Mesenteric fat pad (tissue), 1 donor: ENCODE data around the gene KLHL1. TPM values are rescaled to one million over a fixed set of nuclear protein-coding genes. Genes with fewer than 3 reads are reported as not detected.

Experiments used
- DNase-seq: peaks from one replicate; pipeline ENCODE4 v3.0.0-alpha.2; 2020; ENCODE audit warnings: low spot score
- total RNA-seq: library from RNA; stranded (reverse); fragmentation: NEBNext Ultra II Directional; extraction: Animal tissue kit (Norgen Biotek cat#: 25700); gene quantifications from one replicate; pipeline ENCODE4 v1.2.1, GENCODE V29; 2021
- donor health status: DM: yes; HTN: yes; CAD: no.

Gene KLHL1
- total RNA-seq, 1 donor from 2014 or later = not detected

DNA sequence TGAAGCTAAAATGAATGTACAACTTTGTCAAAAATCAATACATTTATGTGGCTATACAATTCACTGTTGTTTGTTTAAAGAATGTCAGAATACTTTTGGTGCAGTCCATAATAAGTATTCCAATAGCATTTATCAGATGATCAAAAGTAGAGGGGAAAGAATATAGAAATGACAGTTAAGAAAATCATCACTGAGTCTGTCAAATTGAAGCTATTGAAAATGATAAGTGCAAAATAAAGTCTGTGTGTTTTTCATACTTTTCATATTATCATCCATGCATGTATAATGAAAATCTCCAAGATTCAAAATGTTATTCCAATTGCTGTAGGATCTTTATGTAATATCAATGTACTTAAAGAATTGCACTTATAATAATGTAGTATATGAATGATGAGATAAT is 93.9 kb downstream of the KLHL1 start:
- no peak for DNase-seq

DNA sequence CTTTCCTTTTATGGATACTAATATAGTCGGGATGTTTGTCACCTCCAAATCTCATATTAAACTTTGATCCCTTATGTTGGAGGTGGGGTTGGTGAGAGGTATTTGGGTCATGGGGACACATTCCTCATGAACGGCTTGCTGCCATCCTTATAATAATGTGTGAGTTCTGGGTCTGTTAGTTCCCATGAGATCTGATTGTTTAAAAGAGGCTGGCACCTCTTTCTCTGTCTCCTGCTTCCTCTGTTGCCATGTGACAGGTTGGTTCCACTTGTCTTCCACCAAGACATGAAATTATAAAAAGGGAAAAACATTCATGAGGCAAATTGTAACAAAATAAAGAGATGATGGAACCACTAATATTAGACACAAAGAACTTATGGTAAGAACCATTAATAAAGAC is 108.4 kb downstream of the KLHL1 start:
- DNase-seq = no peak

DNA sequence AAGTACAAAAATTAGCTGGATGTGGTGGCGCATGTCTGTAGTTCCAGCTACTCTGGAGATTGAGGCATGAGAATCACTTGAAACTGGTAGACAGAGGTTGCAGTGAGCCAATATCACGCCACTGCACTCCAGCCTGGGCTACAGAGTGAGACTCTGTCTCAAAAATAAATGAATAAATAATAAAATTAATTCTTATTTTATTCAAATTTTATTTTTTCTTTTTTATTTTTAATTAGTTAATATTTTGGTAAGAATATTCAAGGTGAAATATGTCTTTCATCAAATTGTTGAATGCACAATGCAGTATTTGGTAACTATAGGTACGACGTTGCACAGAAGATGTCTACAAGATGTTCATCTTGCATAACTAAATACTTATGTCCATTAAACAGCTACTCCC is 111.2 kb downstream of the KLHL1 start:
- no peak for DNase-seq

DNA sequence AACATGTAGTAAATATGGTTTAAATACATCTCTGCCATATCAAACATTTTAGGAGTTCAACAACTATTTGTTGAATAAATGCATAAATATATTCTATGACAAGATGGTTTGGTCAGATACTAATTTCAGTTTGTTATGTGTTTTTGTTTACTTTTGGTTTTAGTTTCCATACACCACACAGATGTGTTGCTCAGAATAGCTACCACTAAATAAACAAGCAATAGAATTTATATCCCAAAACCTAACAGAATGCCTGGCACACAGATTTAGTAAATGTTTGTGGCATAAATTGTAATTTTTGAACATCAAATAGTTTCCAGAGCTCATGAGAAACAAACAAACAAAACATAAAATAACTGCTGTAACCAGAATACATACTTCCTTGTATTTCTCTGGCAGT is 127.5 kb downstream of the KLHL1 start:
- DNase-seq = no peak

GRCh38 chr13:69975496-69975895 is 132.8 kb downstream of the KLHL1 start:
- DNase-seq = no peak

- no peak for DNase-seq
Measured at GRCh38 chr13:69970520-69970919, 137.7 kb downstream of the KLHL1 start.

DNA sequence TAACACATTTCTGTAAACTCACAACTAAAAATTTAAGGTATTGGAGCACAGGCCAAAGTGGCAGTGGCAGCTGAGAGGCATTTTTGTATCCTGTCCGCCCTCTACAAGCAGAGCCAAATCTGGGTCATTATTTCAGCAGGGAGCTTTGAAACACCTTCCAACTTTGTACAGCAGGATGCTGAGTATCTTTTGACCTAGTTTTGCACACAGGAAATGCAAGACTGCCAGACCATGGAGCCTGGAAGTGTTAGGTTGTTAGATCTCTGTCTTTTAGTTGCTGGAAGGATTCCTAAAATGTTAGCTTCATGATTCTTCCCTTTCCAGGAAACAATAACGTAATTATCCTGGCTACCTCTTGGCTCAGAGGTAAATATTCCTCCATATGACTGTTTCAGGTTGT is 149.2 kb downstream of the KLHL1 start:
- no peak for DNase-seq

DNA sequence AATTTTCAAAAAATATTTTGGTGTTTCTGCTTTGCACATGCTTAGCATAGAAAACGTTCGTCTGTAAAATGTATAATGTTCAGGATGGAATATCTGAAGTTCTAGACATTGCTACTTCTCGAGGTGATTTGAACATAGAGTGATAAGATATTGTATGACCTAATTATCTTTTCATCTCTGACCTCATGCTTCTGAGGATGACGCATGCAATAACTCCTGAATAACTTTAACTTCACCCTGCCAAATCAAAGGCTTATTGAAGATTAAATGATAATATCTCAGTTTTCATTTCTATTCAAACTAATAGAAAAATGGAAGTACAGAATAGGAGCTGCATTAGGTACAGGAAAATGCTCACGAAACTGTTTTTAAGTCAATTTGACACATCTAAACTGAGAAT is 151.4 kb downstream of the KLHL1 start:
- no peak for DNase-seq

GRCh38 chr13:69956349-69956748 is 151.9 kb downstream of the KLHL1 start:
- DNase-seq = no peak

GRCh38 chr13:69955271-69955670 is 153.0 kb downstream of the KLHL1 start:
- no peak for DNase-seq

GRCh38 chr13:69951412-69951811 is 156.8 kb downstream of the KLHL1 start:
- DNase-seq = no peak

DNA sequence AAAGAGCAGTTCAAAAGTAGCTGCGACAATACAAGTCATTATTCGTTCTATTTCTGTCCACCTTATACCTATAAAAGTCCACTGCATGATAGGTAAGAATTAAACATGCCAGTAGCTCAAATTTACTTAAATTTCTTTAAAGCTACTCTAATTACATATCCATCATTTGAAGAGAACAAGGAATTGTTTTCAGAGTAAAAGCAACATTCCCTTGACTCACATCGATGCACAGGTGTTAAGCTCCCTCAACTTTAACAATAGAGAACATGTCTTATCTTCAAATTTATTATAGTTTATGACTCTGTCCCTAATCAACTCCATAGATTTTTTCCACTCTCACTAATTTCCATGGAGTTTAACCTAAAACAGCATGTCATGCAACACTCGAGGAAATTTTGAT is 158.1 kb downstream of the KLHL1 start:
- no peak for DNase-seq

GRCh38 chr13:69948016-69948415 is 160.2 kb downstream of the KLHL1 start:
- no peak for DNase-seq

GRCh38 chr13:69947582-69947981 is 160.7 kb downstream of the KLHL1 start:
- DNase-seq = no peak

DNA sequence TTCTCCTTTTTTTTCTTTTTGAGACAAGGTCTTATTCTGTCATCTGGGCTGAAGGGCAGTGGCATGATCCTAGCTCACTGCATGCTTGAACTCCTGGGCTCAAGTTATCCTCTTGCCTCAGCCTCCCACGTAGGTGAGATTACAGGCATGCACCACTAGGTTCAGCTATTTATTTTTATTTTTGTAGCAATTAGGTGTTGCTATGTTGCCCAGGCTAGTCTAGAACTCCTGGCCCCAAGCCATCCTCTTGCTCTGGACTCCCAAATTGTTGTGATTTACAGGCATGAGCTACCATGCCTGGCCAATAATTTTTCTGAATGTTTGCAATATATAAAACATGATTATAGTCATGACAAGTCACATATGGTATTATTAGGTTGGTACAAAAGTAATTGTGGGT is 161.7 kb downstream of the KLHL1 start:
- DNase-seq = no peak

DNA sequence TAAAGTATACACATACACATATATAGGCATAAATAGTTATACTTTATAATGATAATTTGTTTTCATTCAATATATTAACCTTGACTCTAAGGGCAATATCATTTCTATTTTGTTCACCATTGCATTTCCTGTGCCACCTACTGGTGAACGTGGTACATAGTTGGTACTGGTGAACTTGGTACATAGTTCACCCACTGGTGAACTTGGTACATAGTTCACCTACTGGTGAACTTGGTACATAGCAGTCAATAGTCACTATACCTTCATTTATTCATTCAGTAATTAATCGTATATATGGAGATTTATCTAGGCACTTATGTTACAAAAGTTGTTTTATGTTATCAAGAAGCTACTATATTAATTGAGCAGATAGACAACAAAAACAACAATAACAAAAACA is 173.2 kb downstream of the KLHL1 start:
- no peak for DNase-seq

- no peak for DNase-seq
Measured at GRCh38 chr13:69928262-69928661, 180.0 kb downstream of the KLHL1 start.

- DNase-seq = no peak
Measured at GRCh38 chr13:69921156-69921555, 187.1 kb downstream of the KLHL1 start.

DNA sequence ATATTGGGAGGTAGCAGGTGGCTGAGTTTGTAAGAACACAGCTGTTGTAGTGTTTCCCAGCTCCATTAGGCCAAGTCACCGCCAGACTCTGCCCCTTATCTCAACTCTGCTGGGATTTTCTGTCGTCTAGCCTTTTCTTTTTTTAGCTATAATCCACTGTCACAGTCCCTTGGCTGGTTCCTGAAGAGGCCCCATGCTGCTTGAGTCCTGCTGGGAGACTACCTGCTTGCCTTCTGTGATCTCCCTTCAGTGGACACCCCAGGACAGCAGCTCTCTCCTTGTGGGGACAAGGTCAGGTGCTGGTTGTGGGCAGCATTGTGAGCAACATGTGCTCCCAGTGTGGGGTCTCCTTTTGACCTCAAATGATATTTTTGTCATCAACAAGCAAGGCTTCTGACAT is 195.6 kb downstream of the KLHL1 start:
- DNase-seq = no peak

- no peak for DNase-seq
Measured at GRCh38 chr13:69910800-69911199, 197.5 kb downstream of the KLHL1 start.

- DNase-seq = no peak
Measured at GRCh38 chr13:69904784-69905183, 203.5 kb downstream of the KLHL1 start.

DNA sequence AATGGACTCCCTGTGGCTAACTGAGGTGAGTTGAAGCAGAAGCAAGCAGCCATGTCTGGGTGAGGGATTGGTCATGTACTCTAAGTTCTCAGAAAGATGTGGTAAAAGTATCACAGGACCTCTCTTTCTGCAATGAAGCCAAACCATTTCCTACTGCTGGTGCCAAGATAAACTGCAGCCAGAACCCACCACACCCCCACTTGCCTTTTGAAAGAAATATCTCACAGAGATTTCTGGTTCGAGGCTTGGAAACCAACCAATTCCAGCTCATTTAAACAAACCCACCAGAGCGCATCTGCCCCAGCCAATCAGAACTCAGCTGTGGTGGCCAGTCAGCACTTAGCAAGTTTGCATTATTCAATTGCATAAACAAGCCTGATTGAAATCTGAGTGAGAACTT is 205.2 kb downstream of the KLHL1 start:
- DNase-seq = no peak

DNA sequence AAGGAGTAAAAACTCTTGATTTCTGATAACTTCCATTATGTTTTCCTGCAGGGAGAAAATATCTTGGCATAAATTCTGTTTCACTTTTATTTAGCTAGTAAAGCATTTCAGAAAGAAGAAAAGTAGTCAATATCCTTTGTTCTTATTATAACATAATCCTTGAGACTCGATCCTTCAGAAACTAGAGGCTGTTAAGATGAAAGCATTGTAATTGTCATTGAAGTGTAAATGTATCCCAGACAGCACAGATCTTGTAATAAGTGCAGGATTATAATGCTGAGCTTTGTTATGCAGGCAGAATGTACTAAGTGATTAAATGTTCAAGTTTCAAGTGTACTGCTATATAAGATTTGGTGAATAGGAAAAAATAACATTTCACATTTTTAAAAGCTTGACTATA is 225.8 kb downstream of the KLHL1 start:
- DNase-seq = no peak

GRCh38 chr13:69879936-69880335 is 228.3 kb downstream of the KLHL1 start:
- DNase-seq = no peak
